Ureter (tissue), 1 donor: ENCODE measurements around the gene XPNPEP1. TPM values are rescaled to one million over a fixed set of nuclear protein-coding genes. Genes with fewer than 3 reads are reported as not detected.

ENCODE experiments used
- total RNA-seq: library from RNA; stranded (reverse); gene quantifications from one replicate; pipeline ENCODE4 v1.2.4, GENCODE V29; 2023
- donor health status: DM: yes; HTN: yes; CAD: no.

The XPNPEP1 gene
- total RNA-seq, 1 donor from 2014 or later = 106 TPM

Other genes with a start within 250 kb of the XPNPEP1 start
- 140 TPM for gene ADD3, start 84.5 kb upstream of the XPNPEP1 start, total RNA-seq